HUES48 (cell line): ENCODE data around the gene FAHD1.

ENCODE experiments used
- H3K27ac ChIP-seq: one replicate; pipeline ENCODE4 v1.7.0; 2013; ENCODE audit warnings: low read depth, low read length, inconsistent platforms
- H3K27me3 ChIP-seq: 2 replicates; pipeline ENCODE4 v1.6.1; 2013; ENCODE audit warnings: mild to moderate bottlenecking, low read length; ENCODE audit not compliant: control insufficient read depth, insufficient read depth
- H3K36me3 ChIP-seq: 2 replicates; pipeline ENCODE4 v1.6.1; 2013; ENCODE audit warnings: low read length; ENCODE audit not compliant: control insufficient read depth, insufficient read depth
- H3K4me1 ChIP-seq: 2 replicates; pipeline ENCODE4 v1.6.1; 2013; ENCODE audit warnings: mild to moderate bottlenecking, low read length; ENCODE audit not compliant: control insufficient read depth, insufficient read depth
- H3K4me3 ChIP-seq: 2 replicates; pipeline ENCODE4 v1.5.1; 2013; ENCODE audit warnings: mild to moderate bottlenecking, low read depth, low read length
- H3K9ac ChIP-seq: 2 replicates; pipeline ENCODE4 v1.6.1; 2013; ENCODE audit warnings: mild to moderate bottlenecking, low read depth, low read length, moderate library complexity
- H3K9me3 ChIP-seq: 2 replicates; pipeline ENCODE4 v1.6.1; 2013; ENCODE audit warnings: low read length; ENCODE audit not compliant: control insufficient read depth, insufficient read depth

Gene FAHD1

GRCh38 chr16:1807626-1808025, 19.4 kb upstream of the FAHD1 start:
- H3K9ac ChIP-seq, result no peak overlapping the region
- H3K4me3 ChIP-seq, result no peak overlapping the region

DNA sequence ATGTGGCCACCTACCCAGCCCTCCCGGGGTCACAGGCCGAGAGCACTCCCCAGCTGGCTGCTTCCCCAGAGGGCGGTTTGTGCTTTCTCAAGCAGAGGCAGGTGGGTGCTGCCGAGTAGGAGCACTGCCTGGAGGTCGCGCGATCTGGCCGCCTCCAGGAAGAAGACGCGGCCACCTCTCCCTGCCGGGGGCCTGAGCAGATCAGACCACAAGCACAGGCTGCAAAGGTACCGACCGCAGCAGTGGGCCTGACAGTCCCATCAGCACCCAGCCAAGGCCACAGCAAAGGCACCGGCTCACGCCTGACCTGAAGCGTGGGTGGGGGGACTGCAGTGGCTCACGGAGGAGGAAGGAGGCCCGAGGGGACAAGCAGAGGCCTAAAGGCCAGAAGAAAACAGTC, 18.3 kb upstream of the FAHD1 start:
- H3K9ac ChIP-seq, result no peak overlapping the region
- no peaks in the 10 kb centered on the region; the same call in 1 of the 2 replicates for H3K9me3 ChIP-seq
- peaks cover 12% of the 10 kb centered on the region for H3K36me3 ChIP-seq
- no peaks in the 10 kb centered on the region for H3K27me3 ChIP-seq
- no peaks in the 10 kb centered on the region for H3K4me1 ChIP-seq
- no peak overlapping the region for H3K4me3 ChIP-seq
- no peak overlapping the region for H3K27ac ChIP-seq

More at GRCh38 chr16:1807626-1808025, 19.4 kb upstream of the FAHD1 start:
- no peaks in the 10 kb centered on the region for H3K4me1 ChIP-seq
- H3K27ac ChIP-seq, result no peak overlapping the region
- no peaks in the 10 kb centered on the region; the same call in 1 of the 2 replicates for H3K9me3 ChIP-seq
- H3K27me3 ChIP-seq, result no peaks in the 10 kb centered on the region
- peaks cover 12% of the 10 kb centered on the region for H3K36me3 ChIP-seq

DNA sequence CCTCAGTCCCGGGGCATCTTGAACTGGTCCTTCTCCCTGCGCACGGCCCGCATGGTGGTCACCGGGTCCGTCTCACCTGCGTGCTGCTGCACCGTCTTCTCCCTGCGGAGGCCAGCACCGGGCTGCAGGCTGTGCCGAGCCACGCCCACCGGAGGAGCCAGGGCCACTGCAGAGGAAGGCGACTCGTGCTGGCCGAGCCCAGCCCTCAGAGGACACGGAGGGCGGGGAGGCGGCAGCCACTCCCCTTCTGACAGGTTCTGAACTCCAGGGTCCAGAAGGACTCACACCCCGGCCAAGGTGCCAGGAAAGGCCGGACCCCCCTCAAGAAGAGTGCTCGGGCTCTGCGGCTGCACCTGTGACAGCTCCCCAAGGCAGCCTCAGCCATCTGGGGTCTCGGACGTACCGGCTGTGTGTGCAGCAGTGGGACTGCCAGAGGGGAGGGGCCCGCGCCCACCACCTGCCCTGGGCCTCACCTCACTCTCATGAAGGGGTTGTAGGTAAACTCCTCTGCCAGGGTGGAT, 17.7 kb upstream of the FAHD1 start:
- peaks cover 12% of the 10 kb centered on the region for H3K36me3 ChIP-seq
- no peak overlapping the region for H3K4me3 ChIP-seq
- H3K9ac ChIP-seq, result no peak overlapping the region
- H3K27ac ChIP-seq, result no peak overlapping the region
- H3K9me3 ChIP-seq, result no peaks in the 10 kb centered on the region
- H3K4me1 ChIP-seq, result no peaks in the 10 kb centered on the region
- H3K27me3 ChIP-seq, result no peaks in the 10 kb centered on the region

DNA sequence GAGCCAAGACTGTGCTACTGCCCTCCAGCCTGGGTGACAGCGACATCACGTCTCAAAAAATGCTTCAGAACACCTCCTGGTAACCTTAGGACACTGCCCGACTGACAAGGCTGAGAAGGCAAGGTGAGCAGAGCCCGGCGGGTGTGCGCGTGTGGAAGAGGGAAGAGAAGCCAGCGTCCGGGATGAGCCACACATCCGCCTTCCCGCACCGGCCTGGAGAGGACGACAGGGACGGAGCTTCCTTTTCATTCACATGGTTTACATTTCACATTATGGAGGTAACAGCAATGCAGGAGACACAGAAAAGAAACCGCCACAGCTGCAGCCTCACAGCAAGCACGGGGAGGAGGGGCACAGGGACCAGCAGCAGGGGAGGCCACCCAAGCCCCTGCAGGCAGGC, 16.9 kb upstream of the FAHD1 start:
- Histone ChIP-seq H3K27ac (no peak overlapping the region), H3K36me3 (peaks cover 13% of the 10 kb centered on the region)

DNA sequence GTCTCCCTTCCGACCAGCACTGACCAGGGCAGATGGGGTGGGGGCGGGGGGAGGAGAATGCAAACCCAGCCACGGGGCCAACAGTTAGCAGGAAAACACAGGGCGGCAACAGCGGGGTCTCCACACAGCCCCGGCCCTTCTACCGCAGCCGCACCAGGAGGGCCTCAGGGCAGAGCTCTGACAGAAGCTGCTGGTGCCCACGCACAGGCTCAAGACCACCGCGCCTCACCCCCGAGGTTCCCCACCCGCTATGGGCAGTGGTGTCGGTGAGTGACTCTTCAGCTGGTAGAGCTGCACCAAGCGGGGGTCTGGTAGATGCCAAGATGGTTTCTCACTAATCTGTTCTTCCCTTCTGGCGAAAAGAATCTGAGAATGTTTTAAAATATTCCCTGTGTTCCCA, 16.5 kb upstream of the FAHD1 start:
- Histone ChIP-seq H3K4me1 (no peaks in the 10 kb centered on the region), H3K4me3 (no peak overlapping the region), H3K9ac (no peak overlapping the region), H3K9me3 (no peaks in the 10 kb centered on the region), H3K27ac (no peak overlapping the region), H3K27me3 (no peaks in the 10 kb centered on the region), H3K36me3 (peaks cover 17% of the 10 kb centered on the region)

More for the DNA sequence above, 16.9 kb upstream of the FAHD1 start:
- Histone ChIP-seq H3K9me3 (no peaks in the 10 kb centered on the region), H3K4me3 (no peak overlapping the region), H3K27me3 (no peaks in the 10 kb centered on the region), H3K9ac (no peak overlapping the region), H3K4me1 (no peaks in the 10 kb centered on the region)

GRCh38 chr16:1812732-1813163, 14.3 kb upstream of the FAHD1 start:
- Histone ChIP-seq H3K9ac (no peak overlapping the region), H3K36me3 (peaks cover 25% of the 10 kb centered on the region), H3K27ac (no peak overlapping the region), H3K9me3 (no peaks in the 10 kb centered on the region), H3K4me3 (no peak overlapping the region), H3K27me3 (no peaks in the 10 kb centered on the region), H3K4me1 (no peaks in the 10 kb centered on the region)

DNA sequence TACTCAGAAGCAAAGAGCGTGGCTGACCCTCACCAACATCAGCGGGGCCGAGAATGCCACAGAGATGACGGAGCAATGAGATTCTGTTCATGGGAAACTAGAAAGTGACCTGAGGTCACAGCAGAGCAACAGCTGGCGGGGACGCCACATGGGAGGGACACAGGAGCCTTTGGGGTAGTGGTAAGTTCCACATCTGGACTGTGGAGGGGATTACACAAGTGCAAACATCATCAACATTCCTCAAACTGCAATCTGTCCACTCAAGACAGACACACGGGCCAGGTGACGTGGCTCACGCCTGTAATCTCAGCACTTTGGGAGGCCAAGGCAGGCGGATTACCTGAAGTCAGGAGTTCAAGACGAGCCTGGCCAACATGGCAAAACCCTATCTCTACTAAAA, 11.5 kb upstream of the FAHD1 start:
- peaks cover 17% of the 10 kb centered on the region; the same call in 1 of the 2 replicates for H3K36me3 ChIP-seq
- H3K9ac ChIP-seq, result no peak overlapping the region
- no peaks in the 10 kb centered on the region for H3K27me3 ChIP-seq
- no peaks in the 10 kb centered on the region for H3K9me3 ChIP-seq
- H3K27ac ChIP-seq, result no peak overlapping the region
- no peak overlapping the region for H3K4me3 ChIP-seq
- no peaks in the 10 kb centered on the region for H3K4me1 ChIP-seq

DNA sequence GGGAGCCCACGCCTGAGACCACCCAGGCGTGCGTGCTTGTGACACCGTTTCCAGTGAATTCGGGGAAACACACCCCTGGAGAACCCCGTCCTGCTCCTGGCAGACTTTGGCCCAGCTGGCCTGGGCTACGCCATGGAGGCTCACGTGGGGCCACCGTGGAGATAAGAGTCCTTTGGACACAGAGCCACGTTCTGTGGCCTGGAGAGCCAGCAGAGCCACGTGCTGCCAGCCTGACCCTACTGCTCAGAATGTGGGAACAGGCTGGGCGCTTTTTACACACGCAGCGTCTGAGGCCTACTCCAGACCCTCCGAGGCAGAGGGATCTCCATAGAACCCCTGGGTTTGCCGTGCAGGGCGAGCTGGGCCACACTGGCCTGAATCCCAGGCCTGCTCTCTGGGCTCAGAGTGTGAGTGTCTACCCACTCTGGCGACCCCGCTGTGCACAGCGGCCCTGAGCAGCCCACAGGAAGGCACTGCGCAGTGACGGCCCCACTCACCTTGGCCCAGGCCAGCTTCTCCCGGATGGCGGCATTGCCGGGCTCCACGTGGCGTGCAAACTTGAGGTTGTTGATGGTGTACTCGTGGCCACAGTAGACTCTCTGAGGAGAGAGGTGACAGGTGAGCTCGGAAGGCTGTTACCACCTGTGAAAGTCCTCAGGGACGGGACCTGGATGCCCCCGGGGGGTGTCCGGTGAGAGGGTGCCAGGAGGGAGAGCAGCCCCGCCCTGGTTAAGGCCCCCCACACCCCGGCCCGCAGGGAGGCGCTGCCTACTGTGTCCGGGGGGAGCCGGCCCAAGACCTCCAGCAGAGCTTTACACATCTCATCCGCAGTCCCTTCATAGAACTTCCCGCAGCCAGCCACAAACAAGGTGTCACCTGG, 10.4 kb upstream of the FAHD1 start:
- Histone ChIP-seq H3K4me1 (no peaks in the 10 kb centered on the region), H3K4me3 (no peak overlapping the region), H3K36me3 (peaks cover 19% of the 10 kb centered on the region), H3K9me3 (no peaks in the 10 kb centered on the region), H3K27ac (no peak overlapping the region), H3K27me3 (no peaks in the 10 kb centered on the region), H3K9ac (no peak overlapping the region)

GRCh38 chr16:1817276-1817589, 9.8 kb upstream of the FAHD1 start:
- no peaks in the 10 kb centered on the region for H3K27me3 ChIP-seq
- H3K27ac ChIP-seq, result no peak overlapping the region
- no peaks in the 10 kb centered on the region for H3K9me3 ChIP-seq
- H3K4me1 ChIP-seq, result no peaks in the 10 kb centered on the region
- H3K9ac ChIP-seq, result no peak overlapping the region
- no peak overlapping the region for H3K4me3 ChIP-seq
- peaks cover 24% of the 10 kb centered on the region for H3K36me3 ChIP-seq

GRCh38 chr16:1817716-1818115, 9.3 kb upstream of the FAHD1 start:
- Histone ChIP-seq H3K9ac (no peak overlapping the region), H3K27ac (no peak overlapping the region), H3K36me3 (peaks cover 27% of the 10 kb centered on the region), H3K9me3 (no peaks in the 10 kb centered on the region), H3K4me3 (no peak overlapping the region), H3K27me3 (no peaks in the 10 kb centered on the region), H3K4me1 (no peaks in the 10 kb centered on the region)

DNA sequence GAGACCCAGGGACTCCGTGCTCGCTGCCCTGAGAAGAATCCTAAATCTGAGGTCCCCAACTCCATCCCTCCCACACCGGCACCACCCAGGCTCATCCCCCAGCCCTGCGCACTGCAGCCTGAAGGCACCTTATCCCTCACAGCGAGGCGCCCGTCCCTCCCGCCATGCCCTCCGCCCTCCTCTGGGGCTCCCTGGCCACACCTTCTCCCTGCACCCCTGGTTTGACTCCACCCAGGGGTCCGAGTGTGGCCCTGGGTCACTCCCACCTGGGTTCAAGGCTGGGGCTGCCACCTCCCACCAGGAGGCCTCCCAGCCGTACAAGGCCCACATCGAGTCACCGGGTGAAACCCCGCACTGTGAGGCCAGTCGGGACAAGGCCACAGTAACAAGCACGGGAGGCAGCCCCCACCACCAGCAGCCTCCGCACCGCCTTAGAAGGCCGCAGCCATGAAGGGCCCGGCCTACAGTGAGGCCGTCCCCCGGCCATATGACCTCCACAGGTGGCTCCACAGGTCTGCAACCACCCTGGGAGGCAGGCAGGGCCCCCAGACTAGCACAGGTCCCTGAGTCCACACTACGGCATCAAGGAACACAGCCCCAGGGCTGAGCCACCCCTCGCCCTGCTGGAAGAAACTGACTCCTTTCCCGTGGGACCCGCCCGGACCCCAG, 8.7 kb upstream of the FAHD1 start:
- no peak overlapping the region for H3K4me3 ChIP-seq
- no peaks in the 10 kb centered on the region for H3K27me3 ChIP-seq
- H3K27ac ChIP-seq, result no peak overlapping the region
- no peaks in the 10 kb centered on the region for H3K9me3 ChIP-seq
- no peaks in the 10 kb centered on the region for H3K4me1 ChIP-seq
- peaks cover 29% of the 10 kb centered on the region for H3K36me3 ChIP-seq
- H3K9ac ChIP-seq, result no peak overlapping the region
